ENCODE measurements around the gene TMEM63A.

- TF ChIP-seq EZH2phosphoT487 (IDR thresholded peaks at IDR 0.05; ENCODE audit: insufficient read depth, low read depth) (no peak), EZH2 (IDR thresholded peaks at IDR 0.05; ENCODE audit: insufficient read depth, poor library complexity, severe bottlenecking) (no peak)
Measured at GRCh38 chr1:225880222-225880588, 2.0 kb downstream of the TMEM63A start.
